Astrocyte (in vitro differentiated cells and primary cell): ENCODE results near the gene IDH2.

Experiments used
- CTCF ChIP-seq: IDR thresholded peaks from 2 replicates; pipeline ENCODE4 v1.5.1; 2011; ENCODE audit warnings: low read depth, mild to moderate bottlenecking, inconsistent platforms, low read length, moderate library complexity; ENCODE audit not compliant: insufficient read depth
- EZH2 ChIP-seq: IDR thresholded peaks from 2 replicates; pipeline ENCODE4 v1.6.1; 2012; ENCODE audit warnings: mild to moderate bottlenecking, low read length, inconsistent platforms; ENCODE audit not compliant: insufficient read depth

- TF ChIP-seq CTCF = no peak
- no peak for TF ChIP-seq EZH2
Measured at GRCh38 chr15:90149609-90150340, 47.5 kb upstream of the IDH2 start.
